Skeletal muscle tissue (tissue), 4 donors: ENCODE measurements around the gene MRPL28. TPM values are rescaled to one million over a fixed set of nuclear protein-coding genes. Genes with fewer than 3 reads are reported as not detected.
"Not testable (repeated sequence)": the region's sequence is repeated elsewhere in the genome, so short reads cannot be mapped to it uniquely, and the experiment has no call there.

Experiments
- H3K27ac ChIP-seq: one replicate; pipeline ENCODE4 v1.7.0; 2013; ENCODE audit warnings: mild to moderate bottlenecking, low read depth, low read length, inconsistent platforms
- H3K27me3 ChIP-seq, 3 donors: one replicate each; pipeline ENCODE4 v1.7.0; 2013; ENCODE audit warnings: low read length in 3 of 3; ENCODE audit not compliant: control insufficient read depth in 3 of 3, insufficient read depth in 3 of 3
- H3K36me3 ChIP-seq, 3 donors: one replicate each; pipeline ENCODE4 v1.7.0; 2013; ENCODE audit warnings: low read length in 3 of 3; ENCODE audit not compliant: control insufficient read depth in 3 of 3, insufficient read depth in 3 of 3
- H3K4me1 ChIP-seq, 3 donors: one replicate each; pipeline ENCODE4 v1.7.0; 2013; ENCODE audit warnings: low read length in 3 of 3, mild to moderate bottlenecking in 3 of 3; ENCODE audit not compliant: control insufficient read depth in 3 of 3, insufficient read depth in 3 of 3
- H3K4me3 ChIP-seq, 3 donors: one replicate each; pipeline ENCODE4 v1.7.0; 2013; ENCODE audit warnings: low read length in 3 of 3
- H3K9ac ChIP-seq, 3 donors: one replicate each; pipeline ENCODE4 v1.7.0; 2013; ENCODE audit warnings: low read length in 3 of 3, mild to moderate bottlenecking in 3 of 3, moderate library complexity in 2 of 3, low read depth in 1 of 3
- H3K9me3 ChIP-seq, 3 donors: one replicate each; pipeline ENCODE4 v1.7.0; 2013; ENCODE audit warnings: low read length in 3 of 3; ENCODE audit not compliant: control insufficient read depth in 3 of 3
- total RNA-seq: library from RNA; depleted of rRNA; stranded (reverse); fragments of >200 nt; gene quantifications from one replicate; pipeline ENCODE4 v1.2.3, GENCODE V29; 2014
- donor health status: Osteomylitis.

MRPL28 gene
- total RNA-seq, 1 donor from 2014 or later, result 43.3 TPM

- peaks cover 0 to 3% (median 0%) of the 10 kb centered on the region in 3 donors for H3K36me3 ChIP-seq
- no peak overlapping the region for H3K4me3 ChIP-seq
- no peaks in the 10 kb centered on the region for H3K9me3 ChIP-seq
- H3K9ac ChIP-seq, result no peak overlapping the region
- peaks cover 6 to 20% (median 17%) of the 10 kb centered on the region in 3 donors for H3K4me1 ChIP-seq
- H3K27ac ChIP-seq, result no peak overlapping the region
- no peaks in the 10 kb centered on the region for H3K27me3 ChIP-seq
These were observed 36.8 kb downstream of the MRPL28 start for GRCh38 chr16:333406-334094.

- H3K27ac ChIP-seq, H3K9me3 ChIP-seq, H3K36me3 ChIP-seq, H3K4me3 ChIP-seq, H3K27me3 ChIP-seq: not testable (repeated sequence)
- peaks cover 11 to 21% (median 18%) of the 10 kb centered on the region in 3 donors for H3K4me1 ChIP-seq
- H3K9ac ChIP-seq, result peak overlapping the region in 1 of 3 donors; percentile 19
These were observed 39.0 kb downstream of the MRPL28 start for GRCh38 chr16:331181-331814.

GRCh38 chr16:330741-331140, 39.6 kb downstream of the MRPL28 start:
- Histone ChIP-seq H3K27ac (no peak overlapping the region), H3K9ac (peak overlapping the region in 1 of 3 donors; percentile 19), H3K4me1 (peaks cover 11 to 18% (median 17%) of the 10 kb centered on the region in 3 donors), H3K9me3 (no peaks in the 10 kb centered on the region), H3K4me3 (no peak overlapping the region), H3K36me3 (peaks cover 0 to 3% (median 0%) of the 10 kb centered on the region in 3 donors), H3K27me3 (no peaks in the 10 kb centered on the region)

GRCh38 chr16:325375-326145, 44.8 kb downstream of the MRPL28 start:
- no peak overlapping the region for H3K9ac ChIP-seq
- H3K36me3 ChIP-seq, result peaks cover 0 to 3% (median 0%) of the 10 kb centered on the region in 3 donors
- H3K4me3 ChIP-seq, result no peak overlapping the region
- H3K27ac ChIP-seq, result no peak overlapping the region
- H3K27me3 ChIP-seq, result no peaks in the 10 kb centered on the region
- H3K4me1 ChIP-seq, result peaks cover 11 to 20% (median 15%) of the 10 kb centered on the region in 3 donors
- H3K9me3 ChIP-seq, result no peaks in the 10 kb centered on the region

GRCh38 chr16:324451-325334, 45.6 kb downstream of the MRPL28 start:
- Histone ChIP-seq H3K9ac (no peak overlapping the region), H3K4me3 (no peak overlapping the region), H3K27me3 (no peaks in the 10 kb centered on the region), H3K27ac (no peak overlapping the region), H3K4me1 (peaks cover 11 to 20% (median 15%) of the 10 kb centered on the region in 3 donors), H3K9me3 (no peaks in the 10 kb centered on the region), H3K36me3 (no peaks in the 10 kb centered on the region)

- Histone ChIP-seq H3K27me3 (no peaks in the 10 kb centered on the region), H3K27ac (no peak overlapping the region), H3K36me3 (peaks cover 0 to 3% (median 0%) of the 10 kb centered on the region in 3 donors), H3K9me3 (no peaks in the 10 kb centered on the region), H3K9ac (no peak overlapping the region), H3K4me1 (peaks cover 11 to 20% (median 15%) of the 10 kb centered on the region in 3 donors), H3K4me3 (no peak overlapping the region)
These were observed 46.2 kb downstream of the MRPL28 start for GRCh38 chr16:324201-324450.

GRCh38 chr16:322476-323143, 47.7 kb downstream of the MRPL28 start:
- H3K4me1 ChIP-seq, result peaks cover 7 to 15% (median 12%) of the 10 kb centered on the region in 3 donors
- H3K9ac ChIP-seq, result no peak overlapping the region
- H3K27me3 ChIP-seq, result no peaks in the 10 kb centered on the region
- H3K4me3 ChIP-seq, result no peak overlapping the region
- H3K36me3 ChIP-seq, result peaks cover 0 to 8% (median 8%) of the 10 kb centered on the region in 3 donors
- H3K27ac ChIP-seq, result no peak overlapping the region
- no peaks in the 10 kb centered on the region for H3K9me3 ChIP-seq

- H3K4me1 ChIP-seq, result peaks cover 0 to 7% (median 5%) of the 10 kb centered on the region in 3 donors
- no peaks in the 10 kb centered on the region for H3K9me3 ChIP-seq
- peaks cover 0 to 10% (median 8%) of the 10 kb centered on the region in 3 donors for H3K36me3 ChIP-seq
- H3K27me3 ChIP-seq, result no peaks in the 10 kb centered on the region
- no peak overlapping the region for H3K9ac ChIP-seq
- no peak overlapping the region for H3K27ac ChIP-seq
- H3K4me3 ChIP-seq, result no peak overlapping the region
These were observed 48.8 kb downstream of the MRPL28 start for GRCh38 chr16:321532-321931.

- H3K4me3 ChIP-seq, result no peak overlapping the region
- no peaks in the 10 kb centered on the region for H3K9me3 ChIP-seq
- H3K36me3 ChIP-seq, result peaks cover 0 to 10% (median 8%) of the 10 kb centered on the region in 3 donors
- H3K9ac ChIP-seq, result no peak overlapping the region
- peaks cover 0 to 2% (median under 1%) of the 10 kb centered on the region in 3 donors for H3K4me1 ChIP-seq
- no peaks in the 10 kb centered on the region for H3K27me3 ChIP-seq
- no peak overlapping the region for H3K27ac ChIP-seq
These were observed 50.1 kb downstream of the MRPL28 start for GRCh38 chr16:320206-320605.
